GM12878 (cell line): Measurements from ENCODE around the gene PSRC1. TPM values are rescaled to one million over a fixed set of nuclear protein-coding genes. Genes with fewer than 3 reads are reported as not detected.

Source experiments
- ATAC-seq: fragments of 200-7000 bp; cut with Tn5 transposase; 3 replicates; pipeline ENCODE4 v1.9.1; 2020; ENCODE audit warnings: mild to moderate bottlenecking, moderate library complexity
- BruUV-seq: library from RNA; stranded (reverse); fragments of 400-500 nt; replicated peaks from 2 replicates; lab custom pipeline; 2021; lab: Mats Ljungman, UMichigan
- CTCF ChIA-PET: fragments of 300-600 bp; sonication (Branson Sonifier 250); formaldehyde crosslinking; extraction: SDS; loops from one replicate; lab custom pipeline; 2021; ENCODE audit warnings: inconsistent platforms; lab: Yijun Ruan, JAX
- POLR2A ChIA-PET: fragments of 350-600 bp; formaldehyde crosslinking; extraction: SDS; loops from one replicate; lab custom pipeline; 2021; ENCODE audit warnings: inconsistent platforms; lab: Charles Lee
- RAD21 ChIA-PET: fragments of 300-600 bp; sonication (Branson Sonifier 250); formaldehyde crosslinking; loops from one replicate; lab custom pipeline; 2023; ENCODE audit warnings: antibody characterized with exemption; ENCODE audit not compliant: unreplicated experiment; lab: Charles Lee
- SMC1A ChIA-PET: fragments of 300-600 bp; sonication (Branson Sonifier 250); formaldehyde crosslinking; loops from one replicate; lab custom pipeline; 2023; ENCODE audit not compliant: unreplicated experiment, uncharacterized antibody; lab: Charles Lee
- DNase-seq: peaks from one replicate; pipeline ENCODE4 v3.0.0-alpha.2; 2011; ENCODE audit warnings: low read depth, low spot score
- FAIRE-seq: peaks from 3 replicates; lab custom pipeline; 2011; peaks lifted over from hg19 to GRCh38; lab: Jason Lieb, UNC
- H2AFZ ChIP-seq: 2 replicates; pipeline ENCODE4 v1.6.0; 2011; ENCODE audit warnings: low read depth, low read length, control low read depth; ENCODE audit not compliant: control insufficient read depth
- H3K27ac ChIP-seq: 2 replicates; pipeline ENCODE4 v1.5.1; 2011; ENCODE audit warnings: control low read depth; ENCODE audit not compliant: control insufficient read depth, insufficient read depth
- H3K27me3 ChIP-seq, 2 experiments: replicated peaks in 1 of 2; 2 replicates each; pipeline versions ENCODE4 v1.6.0 to v1.6.1; 2011; ENCODE audit warnings: low read length in 1 of 2; ENCODE audit not compliant: control insufficient read depth in 2 of 2, insufficient read depth in 2 of 2
- H3K36me3 ChIP-seq, 2 experiments: 2 replicates each; pipeline ENCODE4 v1.5.1; 2011; ENCODE audit warnings: low read length in 1 of 2; ENCODE audit not compliant: control insufficient read depth in 2 of 2, insufficient read depth in 2 of 2
- H3K4me1 ChIP-seq: 2 replicates; pipeline ENCODE4 v1.6.1; 2011; ENCODE audit warnings: mild to moderate bottlenecking, low read length, moderate library complexity, mixed read lengths; ENCODE audit not compliant: control insufficient read depth, insufficient read depth
- H3K4me2 ChIP-seq: 2 replicates; pipeline ENCODE4 v1.6.0; 2011; ENCODE audit warnings: control low read depth; ENCODE audit not compliant: control insufficient read depth, insufficient read depth
- H3K4me3 ChIP-seq: fragments of 200-600 bp; sonication (generic); 2 replicates; pipeline ENCODE4 v1.5.1; 2016
- H3K79me2 ChIP-seq: 2 replicates; pipeline ENCODE4 v1.6.0; 2011; ENCODE audit warnings: low read length; ENCODE audit not compliant: control insufficient read depth, insufficient read depth
- H3K9ac ChIP-seq: 2 replicates; pipeline ENCODE4 v1.8.0; 2011; ENCODE audit warnings: low read length, control low read depth, mixed read lengths; ENCODE audit not compliant: control insufficient read depth, insufficient read depth
- H3K9me3 ChIP-seq: replicated peaks from 3 replicates; pipeline ENCODE4 v1.5.1; 2011; ENCODE audit warnings: mild to moderate bottlenecking, low read length; ENCODE audit not compliant: control insufficient read depth, insufficient read depth
- H4K20me1 ChIP-seq: 2 replicates; pipeline ENCODE4 v1.6.0; 2011; ENCODE audit not compliant: control insufficient read depth, insufficient read depth
- CHD2 ChIP-seq: IDR thresholded peaks from 2 replicates; pipeline ENCODE4 v1.6.1; 2011; ENCODE audit warnings: low read depth, low read length, improper control_type of control experiment, borderline replicate concordance
- EZH2 ChIP-seq: IDR thresholded peaks from 2 replicates; pipeline ENCODE4 v1.6.1; 2012; ENCODE audit warnings: low read depth, mild to moderate bottlenecking, control low read depth, inconsistent platforms, low read length, borderline replicate concordance; ENCODE audit not compliant: control insufficient read depth
- FOS ChIP-seq: IDR thresholded peaks from 3 replicates; pipeline ENCODE4 v1.6.1; 2011; ENCODE audit warnings: borderline replicate concordance; ENCODE audit not compliant: insufficient read length; ENCODE audit errors: extremely low read depth
- NFYB ChIP-seq: IDR thresholded peaks from 2 replicates; pipeline ENCODE4 v1.6.1; 2011; ENCODE audit warnings: low read depth, mild to moderate bottlenecking, low read length, improper control_type of control experiment, moderate library complexity; ENCODE audit not compliant: insufficient read depth
- NR2C1 ChIP-seq: fragments of 450-650 bp; IDR thresholded peaks from 2 replicates; pipeline ENCODE4 v1.6.1; 2017; ENCODE audit warnings: antibody characterized with exemption, mild to moderate bottlenecking, moderate library complexity
- NRF1 ChIP-seq: conservative IDR thresholded peaks from 2 replicates; pipeline ENCODE4 v1.6.1; 2011; ENCODE audit warnings: mild to moderate bottlenecking, low read depth, low read length, improper control_type of control experiment
- PAX5 ChIP-seq: IDR thresholded peaks from 2 replicates; pipeline ENCODE4 v1.6.1; 2011; ENCODE audit warnings: low read depth, low read length, borderline replicate concordance
- PAX8 ChIP-seq: fragments of 450-650 bp; IDR thresholded peaks from 2 replicates; pipeline ENCODE4 v1.6.1; 2017; ENCODE audit warnings: mild to moderate bottlenecking, moderate library complexity
- PML ChIP-seq: IDR thresholded peaks from 2 replicates; pipeline ENCODE4 v1.6.1; 2012; ENCODE audit warnings: low read length, inconsistent platforms
- POLR2AphosphoS2 ChIP-seq: IDR thresholded peaks from 2 replicates; pipeline ENCODE4 v1.6.1; 2011; ENCODE audit warnings: low read depth, mild to moderate bottlenecking, low read length, improper control_type of control experiment, moderate library complexity
- POU2F2 ChIP-seq: IDR thresholded peaks from 3 replicates; pipeline ENCODE4 v1.6.1; 2011; ENCODE audit warnings: low read depth, mild to moderate bottlenecking, low read length, borderline replicate concordance
- RAD51 ChIP-seq: fragments of 450-650 bp; IDR thresholded peaks from 2 replicates; pipeline ENCODE4 v1.6.1; 2016; ENCODE audit warnings: moderate library complexity, mild to moderate bottlenecking, inconsistent platforms
- RBBP5 ChIP-seq: fragments of 200-600 bp; sonication (generic); conservative IDR thresholded peaks from 2 replicates; pipeline ENCODE4 v1.6.1; 2016
- RFX5 ChIP-seq: IDR thresholded peaks from 2 replicates; pipeline ENCODE4 v1.6.1; 2011; ENCODE audit warnings: low read depth, low read length, improper control_type of control experiment
- SIN3A ChIP-seq: IDR thresholded peaks from 2 replicates; pipeline ENCODE4 v1.6.1; 2012; ENCODE audit warnings: low read depth, low read length, improper control_type of control experiment
- SIX5 ChIP-seq: IDR thresholded peaks from 2 replicates; pipeline ENCODE4 v1.6.1; 2011; ENCODE audit warnings: mild to moderate bottlenecking, low read depth, low read length, moderate library complexity; ENCODE audit not compliant: severe bottlenecking
- SMAD1 ChIP-seq: fragments of 450-650 bp; IDR thresholded peaks from 2 replicates; pipeline ENCODE4 v1.6.1; 2018; ENCODE audit warnings: mild to moderate bottlenecking, low read depth; ENCODE audit not compliant: partially characterized antibody
- TBL1XR1 ChIP-seq: IDR thresholded peaks from 2 replicates; pipeline ENCODE4 v1.6.1; 2012; ENCODE audit warnings: low read depth, low read length, improper control_type of control experiment
- TCF12 ChIP-seq: IDR thresholded peaks from 2 replicates; pipeline ENCODE4 v1.6.1; 2011; ENCODE audit warnings: low read depth, mild to moderate bottlenecking, low read length
- WGBS: methylation state at CpG from one replicate; pipeline ENCODE4 v1.1.6; 2016; ENCODE audit warnings: low lambda C conversion rate; ENCODE audit not compliant: insufficient replicate concordance, insufficient coverage; ENCODE audit errors: missing lambda C conversion rate; 5-methylcytosine and 5-hydroxymethylcytosine counted together
- in situ Hi-C: fragments of 300-500 bp; cut with MboI; formaldehyde crosslinking; loops from 9 replicates; pipeline ENCODE4 v1.14.3; 2018; ENCODE audit warnings: mixed read lengths
- intact Hi-C: fragments of 100-400 bp; cut with micrococcal nuclease; formaldehyde crosslinking; loops from one replicate; pipeline ENCODE4 v1.14.2; 2022; ENCODE audit not compliant: unreplicated experiment
- polyA plus RNA-seq, 11 experiments: library from polyadenylated mRNA; depleted of rRNA in 4 of 11; unstranded in 6 of 11; stranded (reverse) in 5 of 11; fragments of >200 nt; fragmentation: Nextera tagmentation in 4 of 11; fragmentation: Illumina TruSeq in 1 of 11; extraction: Ambion mirVana in 4 of 11; extraction: Trizol in 1 of 11; gene quantifications; 1 replicate in 1 of 11; 2 replicates in 10 of 11; pipeline versions ENCODE4 v1.2.1 to v1.2.3, GENCODE V29; 2011 to 2016; ENCODE audit warnings: inconsistent platforms in 2 of 11, missing spikeins in 2 of 11, low read depth in 1 of 11
- total RNA-seq, 4 experiments: library from RNA; depleted of rRNA in 3 of 4; stranded (reverse); fragments of >200 nt in 3 of 4; fragmentation: Illumina TruSeq in 1 of 4; extraction: Trizol in 1 of 4; gene quantifications; 2 replicates each; pipeline versions ENCODE4 v1.2.1 to v1.2.3, GENCODE V29; 2013 to 2021

The PSRC1 gene
- total and polyA plus RNA-seq, 10 of the 15 experiments (the other 5 are each of a cell fraction or from before 2014, with no cell fraction given) = 1.2 to 11.8 (median 4.9) TPM

GRCh38 chr1:109242387-109242786, 40.6 kb downstream of the PSRC1 start:
- BruUV-seq = no TSS peak
- WGBS = 76% methylated on average over 7 of the region's 7 CpGs
- H3K27me3 ChIP-seq = no peaks in the 10 kb centered on the region; a peak in 1 of 4 replicates
- POLR2A ChIA-PET = interaction anchor here (1.7 kb wide), 1 partner anchor 10 kb away, joined by 5 read pairs; no protein-coding TSS in a partner anchor
- SMC1A ChIA-PET = no interaction called here
- DNase-seq = no peak
- intact Hi-C loops = no loop called here
- in situ Hi-C loops = no loop called here
- H2AFZ ChIP-seq = no peak overlapping the region
- RAD21 ChIA-PET = no interaction called here
- no peak for ATAC-seq
- no peaks in the 10 kb centered on the region for H3K4me1 ChIP-seq
- CTCF ChIA-PET = no interaction called here
- H4K20me1 ChIP-seq = no peaks in the 10 kb centered on the region
- no peak overlapping the region for H3K4me2 ChIP-seq
- H3K27ac ChIP-seq = no peak overlapping the region
- H3K9me3 ChIP-seq = no peaks in the 10 kb centered on the region
- no peak for TF ChIP-seq NFYB
- TF ChIP-seq SMAD1 = no peak
- no peak for FAIRE-seq
- no peaks in the 10 kb centered on the region for H3K79me2 ChIP-seq
- peaks cover 8 to 9% of the 10 kb centered on the region in 2 experiments; a peak in 3 of 4 replicates for H3K36me3 ChIP-seq
- H3K4me3 ChIP-seq = no peak overlapping the region
- H3K9ac ChIP-seq = no peak overlapping the region

GRCh38 chr1:109241841-109242345, 41.1 kb downstream of the PSRC1 start:
- Histone ChIP-seq H4K20me1 (no peaks in the 10 kb centered on the region), H3K4me3 (no peak overlapping the region), H3K4me2 (no peak overlapping the region), H3K9ac (no peak overlapping the region), H3K36me3 (peaks cover 11 to 12% of the 10 kb centered on the region in 2 experiments), H3K9me3 (no peaks in the 10 kb centered on the region), H3K27me3 (no peaks in the 10 kb centered on the region; a peak in 1 of 4 replicates), H2AFZ (no peak overlapping the region), H3K27ac (no peak overlapping the region), H3K4me1 (no peaks in the 10 kb centered on the region), H3K79me2 (no peaks in the 10 kb centered on the region)
- 52% methylated on average over 8 of the region's 8 CpGs for WGBS
- intact Hi-C loops (no loop called here), in situ Hi-C loops (no loop called here)
- CTCF ChIA-PET = interaction anchor here (0.6 kb wide), 1 partner anchor 245 kb away, joined by 4 read pairs; no protein-coding TSS in a partner anchor
- SMC1A ChIA-PET = no interaction called here
- POLR2A ChIA-PET = no interaction called here
- FAIRE-seq (no peak), ATAC-seq (no peak), DNase-seq (no peak)
- RAD21 ChIA-PET = no interaction called here
- no TSS peak for BruUV-seq
- TF ChIP-seq TCF12 (no peak), RFX5 (no peak), FOS (no peak), POU2F2 (no peak), PAX5 (no peak), PML (no peak), SIN3A (no peak), PAX8 (no peak), NRF1 (no peak), EZH2 (no peak), RBBP5 (no peak), RAD51 (no peak), TBL1XR1 (no peak), SIX5 (no peak), POLR2AphosphoS2 (no peak), NR2C1 (no peak), CHD2 (no peak)
